RPMI8226 (cell line): ENCODE data around the gene SPRR5.

Experiments
- DNase-seq: peaks from one replicate; pipeline ENCODE4 v3.0.0-alpha.2; 2015

SPRR5 gene

DNA sequence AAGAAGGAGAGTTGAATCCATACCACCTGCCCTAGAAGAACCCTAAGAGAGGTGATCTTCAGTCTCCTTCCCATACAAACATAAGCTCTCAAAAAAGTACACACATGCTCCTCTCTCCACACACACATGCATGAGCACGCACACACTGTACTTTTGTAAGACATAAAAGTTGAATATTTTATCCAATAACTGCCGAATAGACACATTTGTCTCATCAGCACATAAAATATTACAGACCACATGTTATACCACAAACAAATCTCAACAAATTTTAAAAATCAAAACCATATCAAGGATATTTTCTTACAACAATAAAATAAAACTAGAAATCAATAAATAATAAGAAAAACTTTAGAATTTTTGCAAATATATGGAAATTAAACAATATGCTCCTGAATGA, 39.6 kb downstream of the SPRR5 start:
- DNase-seq, result no peak

GRCh38 chr1:152993186-152993585, 46.2 kb downstream of the SPRR5 start:
- DNase-seq, result no peak

GRCh38 chr1:152995842-152996241, 48.8 kb downstream of the SPRR5 start:
- no peak for DNase-seq

DNA sequence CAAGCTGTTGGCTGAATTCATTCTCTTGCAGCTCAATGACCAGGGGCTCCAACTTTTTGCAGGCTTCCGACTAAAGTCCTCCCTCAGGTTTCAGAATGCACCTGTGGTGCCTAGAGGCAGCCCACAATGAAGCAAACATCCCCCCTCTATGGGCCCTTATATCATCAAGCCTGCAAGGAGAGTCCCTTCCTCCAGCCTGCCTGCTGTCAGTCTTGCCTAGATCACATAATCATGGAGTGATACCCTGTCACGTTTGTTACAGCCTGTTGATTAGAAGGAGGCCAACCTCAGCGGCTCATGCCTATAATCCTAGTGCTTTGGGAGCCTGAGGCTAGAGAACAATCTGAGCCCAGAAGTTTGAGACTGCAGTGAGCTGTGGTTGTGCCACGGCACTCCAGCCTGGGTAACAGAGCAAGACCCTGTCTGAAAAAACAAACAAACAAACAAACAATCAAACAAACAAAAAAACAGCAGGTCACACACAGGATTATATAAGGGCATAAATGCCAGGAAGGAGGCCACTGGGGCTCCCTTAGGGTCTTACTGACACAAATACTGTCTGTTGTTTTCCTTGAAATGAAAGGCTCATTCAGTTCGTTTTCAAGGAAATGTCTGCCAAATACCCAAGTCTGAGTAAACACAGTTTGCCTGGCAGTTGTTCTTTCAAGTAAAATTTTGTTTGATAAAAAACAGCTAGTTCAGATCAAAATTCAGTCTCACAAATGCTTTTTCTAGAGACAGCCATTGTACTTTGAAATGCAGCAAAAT, 49.8 kb downstream of the SPRR5 start:
- no peak for DNase-seq

GRCh38 chr1:152997901-152998300, 50.9 kb downstream of the SPRR5 start:
- no peak for DNase-seq

DNA sequence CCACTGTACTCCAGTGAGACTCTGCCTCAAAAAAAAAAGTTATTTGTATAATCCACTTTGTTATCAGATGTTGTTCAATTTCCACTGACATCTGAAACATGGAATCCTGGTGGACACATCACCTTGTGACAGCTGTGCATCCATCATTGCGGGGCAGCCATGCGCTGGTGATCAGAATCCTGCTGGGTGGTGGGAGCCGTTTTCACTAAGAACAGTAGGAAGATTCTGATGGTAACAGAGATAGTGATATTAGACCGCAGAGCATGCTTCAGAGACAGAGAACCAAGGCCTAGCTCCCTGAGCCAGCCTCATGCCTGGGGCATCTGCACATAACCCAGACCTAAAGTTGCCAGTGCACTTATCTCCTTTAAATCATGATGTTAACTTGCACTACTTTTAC, 51.5 kb downstream of the SPRR5 start:
- DNase-seq, result no peak
